ENCODE measurements around the gene A2ML1.
"Not testable (repeated sequence)": the region's sequence is repeated elsewhere in the genome, so short reads cannot be mapped to it uniquely, and the experiment has no call there.

- not testable (repeated sequence) for TF ChIP-seq CTCF, EP300 (IDR thresholded peaks at IDR 0.05)
Observed at GRCh38 chr12:8859448-8859847, 37.0 kb downstream of the A2ML1 start.

All from gastroesophageal sphincter (tissue), 3 donors.